ENCODE measurements around the gene SMG9.

DNA sequence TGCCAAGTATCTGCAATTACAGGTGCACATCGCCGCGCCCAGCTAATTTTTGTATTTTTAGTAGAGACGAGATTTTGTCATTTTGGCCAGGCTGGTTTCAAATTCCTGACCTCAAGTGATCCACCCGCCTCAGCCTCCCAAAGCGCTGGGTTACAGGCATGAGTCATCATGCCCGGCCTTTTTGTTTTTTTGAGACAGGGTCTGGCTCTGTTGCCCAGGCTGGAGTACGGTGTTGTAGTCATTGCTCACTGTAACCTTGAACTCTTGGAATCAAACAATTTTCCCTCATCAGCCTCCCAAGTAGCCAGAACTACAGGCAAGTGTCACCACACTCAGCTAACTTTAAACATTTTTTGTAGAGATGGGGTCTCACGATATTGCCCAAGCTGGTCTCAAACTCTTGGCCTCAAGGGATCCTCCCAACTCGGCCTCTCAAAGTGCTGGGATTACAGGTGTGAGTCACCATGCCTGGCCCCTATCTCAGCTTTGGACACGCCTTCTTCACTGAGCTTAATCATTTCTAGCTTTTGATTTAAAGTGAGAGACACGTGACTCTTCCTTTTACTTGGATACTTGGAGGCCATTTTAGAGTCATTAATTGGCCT is 42.9 kb downstream of the SMG9 start:
- TF ChIP-seq, protein P1, sequence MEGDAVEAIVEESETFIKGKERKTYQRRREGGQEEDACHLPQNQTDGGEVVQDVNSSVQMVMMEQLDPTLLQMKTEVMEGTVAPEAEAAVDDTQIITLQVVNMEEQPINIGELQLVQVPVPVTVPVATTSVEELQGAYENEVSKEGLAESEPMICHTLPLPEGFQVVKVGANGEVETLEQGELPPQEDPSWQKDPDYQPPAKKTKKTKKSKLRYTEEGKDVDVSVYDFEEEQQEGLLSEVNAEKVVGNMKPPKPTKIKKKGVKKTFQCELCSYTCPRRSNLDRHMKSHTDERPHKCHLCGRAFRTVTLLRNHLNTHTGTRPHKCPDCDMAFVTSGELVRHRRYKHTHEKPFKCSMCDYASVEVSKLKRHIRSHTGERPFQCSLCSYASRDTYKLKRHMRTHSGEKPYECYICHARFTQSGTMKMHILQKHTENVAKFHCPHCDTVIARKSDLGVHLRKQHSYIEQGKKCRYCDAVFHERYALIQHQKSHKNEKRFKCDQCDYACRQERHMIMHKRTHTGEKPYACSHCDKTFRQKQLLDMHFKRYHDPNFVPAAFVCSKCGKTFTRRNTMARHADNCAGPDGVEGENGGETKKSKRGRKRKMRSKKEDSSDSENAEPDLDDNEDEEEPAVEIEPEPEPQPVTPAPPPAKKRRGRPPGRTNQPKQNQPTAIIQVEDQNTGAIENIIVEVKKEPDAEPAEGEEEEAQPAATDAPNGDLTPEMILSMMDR (IDR thresholded peaks at IDR 0.05; ENCODE audit: insufficient read depth, low read length, poor library complexity, severe bottlenecking): no peak
- TF ChIP-seq EZH2phosphoT487 (conservative IDR thresholded peaks at IDR 0.05; ENCODE audit: low read length): no peak
